ENCODE data around the gene ITCH.

Gene ITCH

DNA sequence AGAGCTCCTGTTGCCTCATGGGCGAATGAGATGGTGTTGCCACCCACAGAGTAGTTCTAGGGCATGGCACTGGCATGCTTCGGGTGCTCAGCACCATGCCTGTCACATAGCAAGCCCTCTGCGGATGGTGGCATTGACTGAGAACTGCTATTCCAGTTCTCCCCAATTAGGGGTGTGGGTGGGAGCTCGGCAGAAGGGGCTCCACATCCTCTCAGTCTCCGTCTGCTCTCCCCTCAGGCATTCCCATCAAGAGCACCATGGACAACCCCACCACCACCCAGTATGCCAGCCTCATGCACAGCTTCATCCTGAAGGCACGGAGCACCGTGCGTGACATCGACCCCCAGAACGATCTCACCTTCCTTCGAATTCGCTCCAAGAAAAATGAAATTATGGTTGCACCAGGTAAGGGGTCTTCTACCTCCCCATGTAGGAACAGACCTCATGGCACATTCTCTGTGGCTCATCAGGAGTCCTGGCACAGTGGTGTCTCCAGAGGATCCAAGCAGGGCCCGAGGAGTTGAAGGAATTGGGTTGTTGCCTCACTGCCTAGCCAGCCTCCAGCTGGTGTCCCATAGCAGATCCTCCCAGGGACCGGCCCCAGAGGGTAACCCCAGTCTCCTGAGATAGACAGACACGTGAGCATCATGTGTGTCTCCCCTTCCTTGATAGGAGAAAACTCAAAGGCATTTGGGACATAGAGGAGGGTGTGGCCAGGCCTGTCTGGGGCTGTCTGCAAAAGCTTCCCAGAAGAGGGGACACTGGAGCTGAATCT is 171.5 kb downstream of the ITCH start:
- DNase-seq (ENCODE audit: low read depth): no peak
- TF ChIP-seq, protein P1, sequence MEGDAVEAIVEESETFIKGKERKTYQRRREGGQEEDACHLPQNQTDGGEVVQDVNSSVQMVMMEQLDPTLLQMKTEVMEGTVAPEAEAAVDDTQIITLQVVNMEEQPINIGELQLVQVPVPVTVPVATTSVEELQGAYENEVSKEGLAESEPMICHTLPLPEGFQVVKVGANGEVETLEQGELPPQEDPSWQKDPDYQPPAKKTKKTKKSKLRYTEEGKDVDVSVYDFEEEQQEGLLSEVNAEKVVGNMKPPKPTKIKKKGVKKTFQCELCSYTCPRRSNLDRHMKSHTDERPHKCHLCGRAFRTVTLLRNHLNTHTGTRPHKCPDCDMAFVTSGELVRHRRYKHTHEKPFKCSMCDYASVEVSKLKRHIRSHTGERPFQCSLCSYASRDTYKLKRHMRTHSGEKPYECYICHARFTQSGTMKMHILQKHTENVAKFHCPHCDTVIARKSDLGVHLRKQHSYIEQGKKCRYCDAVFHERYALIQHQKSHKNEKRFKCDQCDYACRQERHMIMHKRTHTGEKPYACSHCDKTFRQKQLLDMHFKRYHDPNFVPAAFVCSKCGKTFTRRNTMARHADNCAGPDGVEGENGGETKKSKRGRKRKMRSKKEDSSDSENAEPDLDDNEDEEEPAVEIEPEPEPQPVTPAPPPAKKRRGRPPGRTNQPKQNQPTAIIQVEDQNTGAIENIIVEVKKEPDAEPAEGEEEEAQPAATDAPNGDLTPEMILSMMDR (conservative IDR thresholded peaks at IDR 0.05; ENCODE audit: control insufficient read depth, insufficient read depth, low read depth, low read length): no peak

DNA sequence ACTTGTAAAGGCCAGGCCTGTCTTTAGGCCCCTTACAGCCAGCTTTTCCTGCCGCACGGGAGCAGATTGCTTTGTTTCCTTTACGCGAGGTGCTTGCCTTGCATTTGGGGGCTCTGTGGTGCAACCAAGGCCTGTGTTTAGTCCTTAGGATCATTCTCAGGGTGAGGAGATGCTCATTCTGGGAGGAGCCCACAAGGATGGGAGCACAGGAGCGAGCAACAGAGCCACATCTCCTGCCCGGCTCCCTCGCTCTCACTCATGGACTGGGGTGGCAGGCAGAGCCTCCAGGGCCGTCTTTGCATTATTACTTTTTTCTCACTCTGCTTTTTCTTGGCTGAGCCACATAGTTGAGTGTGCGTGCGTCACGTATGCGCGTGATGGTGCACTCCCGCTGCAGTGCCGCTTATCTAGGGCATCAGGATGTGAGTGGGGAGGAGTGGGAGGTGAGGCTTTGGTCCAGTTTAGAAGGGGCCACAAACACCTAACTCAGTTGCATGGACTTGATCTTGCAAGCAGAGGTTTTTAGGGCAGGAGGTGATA is 172.3 kb downstream of the ITCH start:
- TF ChIP-seq, protein P1 (conservative IDR thresholded peaks at IDR 0.05; ENCODE audit: control insufficient read depth, insufficient read depth, low read depth, low read length): no peak
- H3K4me3 ChIP-seq (ENCODE audit: control insufficient read depth, low read depth, low read length): no peak overlapping the region
- DNase-seq (ENCODE audit: low read depth): no peak

More for the DNA sequence above, 171.5 kb downstream of the ITCH start:
- H3K4me3 ChIP-seq (ENCODE audit: control insufficient read depth, low read depth, low read length): no peak overlapping the region

DNA sequence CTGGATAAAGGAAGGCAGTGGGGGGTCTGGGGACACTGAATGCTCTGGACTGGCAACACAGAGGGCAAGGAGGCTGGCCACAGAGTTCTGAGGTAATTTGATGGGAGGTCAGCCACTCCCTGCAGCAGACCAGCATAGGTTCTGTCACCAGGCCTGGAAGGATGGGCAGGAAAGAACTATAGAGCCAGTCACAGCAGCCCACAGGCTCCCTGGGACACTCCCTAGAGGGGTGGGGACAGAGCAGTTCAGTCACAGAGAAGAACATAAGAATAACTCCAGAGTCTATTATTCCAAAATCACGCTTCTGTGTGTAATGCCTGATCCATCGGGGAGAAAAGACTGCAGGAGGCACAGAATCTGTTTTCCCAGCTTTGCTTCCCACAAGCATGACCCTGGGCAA is 172.8 kb downstream of the ITCH start:
- DNase-seq (ENCODE audit: low read depth): no peak
- TF ChIP-seq, protein P1 (conservative IDR thresholded peaks at IDR 0.05; ENCODE audit: control insufficient read depth, insufficient read depth, low read depth, low read length): no peak
- no peak overlapping the region for H3K4me3 ChIP-seq (ENCODE audit: control insufficient read depth, low read depth, low read length)

DNA sequence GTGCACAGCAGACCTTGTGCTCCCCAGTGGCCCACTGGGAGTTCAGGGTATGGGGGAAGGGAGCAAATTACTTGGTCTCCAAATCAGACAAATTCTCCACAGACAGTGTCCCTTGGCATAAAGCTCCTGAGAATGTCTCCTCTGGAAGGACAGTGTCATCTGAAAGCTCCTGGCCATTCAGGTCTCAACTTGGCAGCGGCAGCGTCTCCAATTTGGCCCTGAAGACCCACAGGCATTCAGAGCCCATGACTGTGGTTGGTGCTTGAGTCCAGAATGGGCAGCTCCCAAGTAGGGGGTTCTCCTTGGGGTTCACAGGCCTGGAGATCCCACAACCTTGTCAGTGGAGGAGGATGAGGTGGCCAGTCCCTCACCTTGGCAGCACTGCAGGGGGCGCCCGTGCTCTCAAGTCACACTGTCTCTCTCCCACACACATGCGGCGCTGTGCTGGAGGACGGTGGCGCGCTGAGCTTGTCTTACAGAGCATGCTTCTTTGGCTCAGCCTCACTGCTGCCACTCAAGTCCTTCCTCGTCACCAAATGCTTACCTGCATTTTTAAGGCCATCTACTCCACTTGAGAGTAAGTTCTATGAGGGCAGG is 173.8 kb downstream of the ITCH start:
- DNase-seq (ENCODE audit: low read depth): peak; percentile 51
- TF ChIP-seq, protein P1 (conservative IDR thresholded peaks at IDR 0.05; ENCODE audit: control insufficient read depth, insufficient read depth, low read depth, low read length): peak; percentile 47
- H3K4me3 ChIP-seq (ENCODE audit: control insufficient read depth, low read depth, low read length): no peak overlapping the region

DNA sequence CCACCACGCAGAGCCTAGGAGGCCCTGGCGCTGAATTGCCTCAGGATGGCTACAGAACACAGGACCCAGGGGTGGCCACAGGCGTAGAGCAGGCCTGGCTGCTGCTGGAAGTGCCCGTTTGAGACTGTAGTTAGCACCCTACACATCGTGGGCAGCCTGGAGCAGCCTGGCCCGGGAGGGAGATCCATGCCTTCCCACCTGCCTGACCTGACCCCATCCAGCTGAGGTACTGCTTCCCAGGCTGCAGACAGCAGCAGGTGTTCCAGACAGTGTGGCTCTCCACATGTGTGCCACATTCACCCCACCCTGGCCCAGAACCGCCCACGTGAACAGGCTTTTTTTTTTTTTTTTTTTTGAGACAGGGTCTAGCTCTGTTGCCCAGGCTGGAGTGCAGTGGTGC is 174.6 kb downstream of the ITCH start:
- no peak for DNase-seq (ENCODE audit: low read depth)
- H3K4me3 ChIP-seq (ENCODE audit: control insufficient read depth, low read depth, low read length): no peak overlapping the region
- TF ChIP-seq, protein P1 (conservative IDR thresholded peaks at IDR 0.05; ENCODE audit: control insufficient read depth, insufficient read depth, low read depth, low read length): no peak

DNA sequence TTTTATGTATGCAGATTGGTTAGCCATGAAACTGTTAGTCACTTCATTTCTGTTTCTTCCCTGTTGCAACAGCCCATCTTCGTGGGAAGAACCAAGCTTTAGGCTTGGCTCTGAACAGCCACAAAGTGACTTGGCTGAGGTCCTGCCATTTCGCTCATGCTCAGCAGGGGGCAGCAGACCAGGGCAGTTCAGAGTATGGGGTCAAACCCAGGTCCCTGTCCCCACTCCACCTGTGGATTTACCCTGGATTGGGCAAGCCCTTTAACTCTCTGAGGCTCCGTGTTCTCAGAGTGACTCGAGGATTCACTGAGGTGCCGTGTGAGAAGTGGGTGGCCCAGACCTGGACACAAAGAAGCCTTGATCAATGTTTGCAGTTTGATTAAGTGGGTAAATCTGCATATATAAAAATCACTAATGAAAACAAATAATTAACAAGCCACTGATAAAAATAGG is 175.6 kb downstream of the ITCH start:
- peak; percentile 66 for DNase-seq (ENCODE audit: low read depth)
- no peak overlapping the region for H3K4me3 ChIP-seq (ENCODE audit: control insufficient read depth, low read depth, low read length)
- TF ChIP-seq, protein P1 (conservative IDR thresholded peaks at IDR 0.05; ENCODE audit: control insufficient read depth, insufficient read depth, low read depth, low read length): peak; percentile 90

Data from fibroblast of mammary gland (primary cell).